GM12872 (cell line): ENCODE results near the gene PTH1R.

ENCODE experiments used
- TF ChIP-seq, protein P1 (sequence below): IDR thresholded peaks from 3 replicates; pipeline ENCODE4 v1.5.1; 2011; ENCODE audit warnings: low read depth, mild to moderate bottlenecking, low read length, moderate library complexity; ENCODE audit not compliant: insufficient read depth

Gene PTH1R

DNA sequence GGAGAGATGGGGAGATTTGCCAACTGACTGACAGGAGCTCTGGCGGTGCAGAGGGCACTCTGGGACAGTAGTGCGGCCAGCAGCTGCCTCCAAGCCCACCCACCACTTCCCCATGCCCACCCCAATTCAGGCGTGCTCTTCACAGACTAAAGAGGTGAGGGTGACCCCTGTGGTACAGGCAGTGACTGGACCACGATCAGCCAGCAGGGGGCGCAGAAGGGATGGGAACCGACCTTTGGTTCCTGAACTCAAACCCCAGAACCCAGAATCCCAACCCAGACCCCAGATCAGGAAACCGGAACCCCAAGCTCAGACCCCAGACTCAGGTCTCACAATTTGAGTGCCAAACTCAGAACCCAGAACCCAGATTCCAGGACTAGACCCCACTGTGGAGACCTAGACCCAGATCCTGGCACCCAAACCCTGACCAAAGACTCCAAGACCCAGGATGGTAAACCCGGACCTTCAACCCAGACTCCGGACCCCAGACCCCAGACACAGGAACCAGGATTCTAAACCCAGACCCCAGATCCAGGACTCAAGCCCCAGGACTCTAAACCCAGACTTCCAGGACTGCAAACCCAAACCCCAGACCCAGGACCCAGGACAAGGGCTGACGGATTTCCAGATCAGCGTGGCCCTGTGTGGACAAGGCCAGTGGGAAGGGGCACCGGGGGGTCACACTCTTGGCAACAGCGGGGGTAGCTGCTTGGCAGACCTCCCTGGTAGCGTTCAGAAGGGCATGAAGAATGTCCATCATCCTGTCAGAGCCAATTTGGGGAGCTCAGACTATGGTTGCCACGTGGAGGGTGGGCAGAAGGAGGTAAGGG, 10.6 kb upstream of the PTH1R start:
- TF ChIP-seq, protein P1, sequence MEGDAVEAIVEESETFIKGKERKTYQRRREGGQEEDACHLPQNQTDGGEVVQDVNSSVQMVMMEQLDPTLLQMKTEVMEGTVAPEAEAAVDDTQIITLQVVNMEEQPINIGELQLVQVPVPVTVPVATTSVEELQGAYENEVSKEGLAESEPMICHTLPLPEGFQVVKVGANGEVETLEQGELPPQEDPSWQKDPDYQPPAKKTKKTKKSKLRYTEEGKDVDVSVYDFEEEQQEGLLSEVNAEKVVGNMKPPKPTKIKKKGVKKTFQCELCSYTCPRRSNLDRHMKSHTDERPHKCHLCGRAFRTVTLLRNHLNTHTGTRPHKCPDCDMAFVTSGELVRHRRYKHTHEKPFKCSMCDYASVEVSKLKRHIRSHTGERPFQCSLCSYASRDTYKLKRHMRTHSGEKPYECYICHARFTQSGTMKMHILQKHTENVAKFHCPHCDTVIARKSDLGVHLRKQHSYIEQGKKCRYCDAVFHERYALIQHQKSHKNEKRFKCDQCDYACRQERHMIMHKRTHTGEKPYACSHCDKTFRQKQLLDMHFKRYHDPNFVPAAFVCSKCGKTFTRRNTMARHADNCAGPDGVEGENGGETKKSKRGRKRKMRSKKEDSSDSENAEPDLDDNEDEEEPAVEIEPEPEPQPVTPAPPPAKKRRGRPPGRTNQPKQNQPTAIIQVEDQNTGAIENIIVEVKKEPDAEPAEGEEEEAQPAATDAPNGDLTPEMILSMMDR = peak; percentile 95

DNA sequence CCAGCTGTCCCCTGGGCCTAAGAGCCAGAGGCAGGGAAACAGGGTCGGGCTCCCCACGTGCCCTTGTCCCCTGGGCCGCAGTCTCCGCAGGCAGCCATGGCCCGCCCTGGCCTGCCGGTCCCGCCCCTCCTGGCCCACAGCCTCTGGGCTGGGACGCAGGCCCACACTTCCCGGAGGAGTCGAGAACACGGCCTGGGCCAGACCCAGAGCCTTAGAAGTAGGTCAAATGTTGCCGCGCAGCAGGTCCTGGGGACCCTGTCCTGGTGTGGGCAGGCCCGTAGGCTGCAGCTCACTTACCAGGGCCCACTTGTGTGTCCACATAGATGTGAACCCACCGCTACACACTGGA, 10.0 kb upstream of the PTH1R start:
- TF ChIP-seq, protein P1 = no peak

DNA sequence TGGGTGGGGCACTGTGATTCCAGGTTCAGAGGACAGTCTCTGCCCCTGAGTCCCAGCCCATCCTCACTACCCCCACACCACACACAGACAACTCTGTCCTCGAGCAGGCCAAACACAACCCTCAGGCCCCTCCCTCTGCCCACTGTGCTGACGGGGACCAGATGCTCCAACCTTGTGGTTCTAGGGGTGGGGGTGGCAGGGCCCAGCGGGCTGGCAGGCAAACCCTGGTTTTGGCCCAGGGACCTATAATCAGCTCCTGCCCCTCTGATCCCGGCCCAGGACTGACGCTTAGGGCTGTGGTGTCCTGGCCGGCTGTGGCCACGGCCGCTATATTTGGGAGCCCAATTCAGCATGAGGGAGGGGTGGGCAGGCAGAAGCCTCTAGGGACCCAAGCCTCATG, 9.2 kb upstream of the PTH1R start:
- TF ChIP-seq, protein P1 = no peak

DNA sequence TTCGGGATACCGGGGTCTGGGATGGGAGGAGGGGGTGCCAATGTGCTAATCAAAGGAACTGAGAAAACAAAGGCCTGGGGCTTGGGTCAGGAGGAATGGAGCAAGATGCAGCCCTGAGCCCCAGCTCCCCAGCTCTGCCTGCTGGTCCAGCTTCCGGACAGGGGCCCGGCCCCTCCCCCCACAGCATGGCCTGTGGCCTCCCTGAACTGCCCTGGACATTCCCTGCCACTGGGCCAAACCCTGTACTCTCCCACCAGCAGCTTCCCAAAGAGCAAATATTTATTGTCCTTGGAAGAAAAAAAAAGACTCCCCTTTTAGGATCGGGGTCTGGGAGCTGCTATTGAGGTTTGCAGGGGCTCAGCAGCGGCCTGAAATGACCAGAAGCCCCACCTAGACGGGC, 8.6 kb upstream of the PTH1R start:
- TF ChIP-seq, protein P1 = no peak

DNA sequence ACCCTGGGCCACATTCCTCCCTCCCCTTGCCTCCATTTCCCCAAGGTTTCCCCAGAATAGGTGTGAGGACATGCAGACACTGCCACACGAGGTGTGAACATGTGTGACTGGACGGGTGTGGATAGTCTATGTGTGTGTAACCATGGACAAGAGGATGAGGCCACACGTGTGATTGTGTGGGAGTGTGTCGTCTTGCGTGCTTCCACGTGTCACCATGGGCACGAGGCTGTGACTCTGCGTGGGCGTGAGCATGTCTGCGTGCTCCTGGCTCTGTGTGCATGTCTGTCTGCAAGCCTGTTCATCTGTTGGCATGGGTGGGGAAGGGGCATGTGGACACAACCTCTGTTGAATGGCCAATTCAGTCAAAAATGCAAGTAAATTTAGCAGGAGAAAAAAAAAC, 8.1 kb upstream of the PTH1R start:
- TF ChIP-seq, protein P1 = no peak

DNA sequence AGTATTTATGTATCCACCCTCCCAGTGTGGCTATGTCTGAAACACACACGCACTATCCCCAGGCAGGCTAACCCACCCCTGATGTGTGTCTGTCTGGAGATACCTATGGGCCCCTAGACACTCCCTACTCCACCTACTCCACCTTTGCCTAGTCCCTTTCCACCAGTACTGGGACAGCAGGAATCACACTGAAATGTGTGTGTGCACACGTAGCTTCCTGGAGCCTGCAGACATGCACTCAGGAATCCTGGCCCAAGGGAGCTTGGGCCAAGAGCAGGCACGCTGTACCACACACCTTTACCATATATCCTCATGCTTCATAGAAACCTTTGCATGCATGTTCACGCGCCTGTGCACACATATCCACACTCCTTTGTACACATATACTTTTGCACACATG, 6.9 kb upstream of the PTH1R start:
- TF ChIP-seq, protein P1 = no peak

DNA sequence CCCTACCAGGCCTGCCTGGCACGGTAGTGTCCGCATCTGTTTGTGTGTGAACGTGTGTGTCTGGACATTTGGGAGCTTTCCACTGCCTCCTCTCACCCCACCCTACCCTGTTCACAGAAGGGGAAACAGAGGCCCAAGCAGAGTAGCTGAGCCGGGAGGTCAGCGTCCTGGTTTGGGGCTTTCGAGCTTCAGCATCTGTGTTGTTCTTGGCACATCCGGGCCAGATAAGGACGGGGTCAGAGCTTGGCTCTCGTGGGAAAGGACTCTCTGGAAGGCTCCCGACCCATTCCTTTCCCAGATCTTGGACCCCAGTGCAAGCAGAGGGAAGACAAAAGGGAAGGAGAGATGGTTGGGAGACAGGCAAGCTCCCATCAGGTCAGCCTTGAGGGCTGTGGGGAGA, 6.3 kb upstream of the PTH1R start:
- TF ChIP-seq, protein P1 = no peak
